Right lobe of liver (tissue), 6 donors: ENCODE measurements around the gene IGF2. TPM values are rescaled to one million over a fixed set of nuclear protein-coding genes. Genes with fewer than 3 reads are reported as not detected.

Source experiments
- ATAC-seq, 4 donors: fragments of 200-7000 bp; cut with Tn5 transposase; one replicate each; pipeline ENCODE4 v1.9.1; 2020; ENCODE audit warnings: mild to moderate bottlenecking in 4 of 4, moderate library complexity in 4 of 4
- DNase-seq, 3 donors: peaks; one replicate each; pipeline ENCODE4 v3.0.0-alpha.2; 2020
- H3K27ac ChIP-seq, 3 donors: fragments of 200-600 bp; one replicate each; pipeline ENCODE4 v1.8.0; 2022
- H3K27me3 ChIP-seq, 2 donors: fragments of 200-600 bp; one replicate each; pipeline ENCODE4 v1.8.0; 2022
- H3K36me3 ChIP-seq, 4 donors: fragments of 200-600 bp; sonication (generic) in 1 of 4; one replicate each; pipeline versions ENCODE4 v1.5.1 to v1.8.0; 2017 to 2022; ENCODE audit warnings: control low read depth in 1 of 4
- H3K4me1 ChIP-seq, 4 donors: fragments of 200-600 bp; sonication (generic) in 1 of 4; one replicate each; pipeline versions ENCODE4 v1.5.1 to v1.8.0; 2017 to 2022; ENCODE audit warnings: control low read depth in 1 of 4
- H3K4me3 ChIP-seq, 3 donors: fragments of 200-600 bp; one replicate each; pipeline ENCODE4 v1.8.0; 2022
- H3K9me3 ChIP-seq, 4 donors: fragments of 200-600 bp; sonication (generic) in 1 of 4; one replicate each; pipeline versions ENCODE4 v1.5.1 to v1.8.0; 2017 to 2022; ENCODE audit warnings: control low read depth in 1 of 4
- POLR2A ChIP-seq: fragments of 450-650 bp; IDR thresholded peaks from one replicate; pipeline ENCODE4 v1.6.1; 2017; ENCODE audit warnings: antibody characterized with exemption, mild to moderate bottlenecking
- WGBS: methylation state at CpG from one replicate; pipeline ENCODE4 v1.1.6; 2018; ENCODE audit warnings: low coverage, low lambda C conversion rate; ENCODE audit not compliant: insufficient coverage; ENCODE audit errors: missing lambda C conversion rate; 5-methylcytosine and 5-hydroxymethylcytosine counted together
- intact Hi-C, 2 donors: fragments of 100-400 bp; cut with DNase I; formaldehyde crosslinking; loops; one replicate each; pipeline versions ENCODE4 v1.11.2 to v1.14.1; 2022
- total RNA-seq, 6 experiments: library from RNA; depleted of rRNA in 2 of 6; stranded (reverse); fragments of >200 nt in 2 of 6; fragmentation: NEBNext Ultra II Directional in 3 of 6; extraction: Animal tissue kit (Norgen Biotek cat#: 25700) in 3 of 6; gene quantifications; one replicate each; pipeline versions ENCODE4 v1.1.0 to v1.2.4, GENCODE V29; 2016 to 2023
- TF ChIP-seq, protein P1 (sequence below), 4 donors: fragments of 200-600 bp in 3 of 4; fragments of 450-650 bp in 1 of 4; IDR thresholded peaks; one replicate each; pipeline versions ENCODE4 v1.5.1 to v1.8.0; 2016 to 2022; ENCODE audit warnings: antibody characterized with exemption in 4 of 4, mild to moderate bottlenecking in 2 of 4
- donor health status: DM: no; HTN: yes; CAD: no.
- donor health status: DM: no; HTN: no; CAD: no.
- donor health status: DM: no; HTN: no; CAD: no.
- donor health status: DM: no; HTN: yes; CAD: no.
- donor health status: DM: no; HTN: yes; CAD: no.

Gene IGF2
- total RNA-seq, 6 experiments from 2014 or later: 86.6 to 289 (median 177) TPM

GRCh38 chr11:2105511-2105910 is 33.7 kb downstream of the IGF2 start:
- intact Hi-C loops: no loop called here
- Histone ChIP-seq H3K27me3 (no peaks in the 10 kb centered on the region), H3K4me3 (no peak overlapping the region), H3K4me1 (no peaks in the 10 kb centered on the region), H3K27ac (no peak overlapping the region), H3K36me3 (no peaks in the 10 kb centered on the region), H3K9me3 (no peaks in the 10 kb centered on the region)
- no peak for ATAC-seq
- 83% methylated on average over 2 of the region's 7 CpGs for WGBS
- peak in 1 of 3 donors; percentile 43 for DNase-seq
- no peak for TF ChIP-seq POLR2A
- TF ChIP-seq, protein P1, sequence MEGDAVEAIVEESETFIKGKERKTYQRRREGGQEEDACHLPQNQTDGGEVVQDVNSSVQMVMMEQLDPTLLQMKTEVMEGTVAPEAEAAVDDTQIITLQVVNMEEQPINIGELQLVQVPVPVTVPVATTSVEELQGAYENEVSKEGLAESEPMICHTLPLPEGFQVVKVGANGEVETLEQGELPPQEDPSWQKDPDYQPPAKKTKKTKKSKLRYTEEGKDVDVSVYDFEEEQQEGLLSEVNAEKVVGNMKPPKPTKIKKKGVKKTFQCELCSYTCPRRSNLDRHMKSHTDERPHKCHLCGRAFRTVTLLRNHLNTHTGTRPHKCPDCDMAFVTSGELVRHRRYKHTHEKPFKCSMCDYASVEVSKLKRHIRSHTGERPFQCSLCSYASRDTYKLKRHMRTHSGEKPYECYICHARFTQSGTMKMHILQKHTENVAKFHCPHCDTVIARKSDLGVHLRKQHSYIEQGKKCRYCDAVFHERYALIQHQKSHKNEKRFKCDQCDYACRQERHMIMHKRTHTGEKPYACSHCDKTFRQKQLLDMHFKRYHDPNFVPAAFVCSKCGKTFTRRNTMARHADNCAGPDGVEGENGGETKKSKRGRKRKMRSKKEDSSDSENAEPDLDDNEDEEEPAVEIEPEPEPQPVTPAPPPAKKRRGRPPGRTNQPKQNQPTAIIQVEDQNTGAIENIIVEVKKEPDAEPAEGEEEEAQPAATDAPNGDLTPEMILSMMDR (IDR thresholded peaks at IDR 0.05): no peak

GRCh38 chr11:2104524-2105440 is 34.4 kb downstream of the IGF2 start:
- ATAC-seq (no peak), DNase-seq (no peak)
- Histone ChIP-seq H3K4me3 (no peak overlapping the region), H3K36me3 (no peaks in the 10 kb centered on the region), H3K27me3 (no peaks in the 10 kb centered on the region), H3K27ac (no peak overlapping the region), H3K4me1 (no peaks in the 10 kb centered on the region), H3K9me3 (no peaks in the 10 kb centered on the region)
- TF ChIP-seq, protein P1 (IDR thresholded peaks at IDR 0.05): no peak
- TF ChIP-seq POLR2A: no peak
- intact Hi-C loops: no loop called here
- 88% methylated on average over 9 of the region's 18 CpGs for WGBS

- Histone ChIP-seq H3K4me3 (no peak overlapping the region), H3K36me3 (no peaks in the 10 kb centered on the region), H3K9me3 (no peaks in the 10 kb centered on the region), H3K4me1 (no peaks in the 10 kb centered on the region), H3K27ac (no peak overlapping the region), H3K27me3 (no peaks in the 10 kb centered on the region)
- ATAC-seq (no peak), DNase-seq (peak in 1 of 3 donors; percentile 43)
- TF ChIP-seq, protein P1 (IDR thresholded peaks at IDR 0.05): no peak
- no peak for TF ChIP-seq POLR2A
- 90% methylated on average over 10 of the region's 25 CpGs for WGBS
- intact Hi-C loops: no loop called here
These were observed 35.3 kb downstream of the IGF2 start for GRCh38 chr11:2103668-2104523.

DNA sequence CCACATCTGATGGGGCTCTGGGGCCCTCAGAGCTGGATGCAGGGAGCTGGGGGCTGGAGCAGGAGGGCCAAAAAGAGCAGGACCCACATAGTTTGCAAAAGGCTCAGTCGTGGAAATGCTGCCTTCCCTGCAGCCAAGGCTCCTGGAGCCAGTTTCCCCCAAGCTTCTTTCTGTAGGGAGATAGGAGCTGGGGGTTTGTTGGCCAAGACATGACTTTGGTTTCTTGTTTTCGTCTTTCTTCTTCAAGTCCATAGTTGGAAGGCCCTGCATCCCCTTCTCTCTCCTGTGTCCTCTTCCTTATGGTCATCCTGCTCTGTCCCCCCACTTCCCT is 36.3 kb downstream of the IGF2 start:
- no peak overlapping the region for H3K4me3 ChIP-seq
- no peaks in the 10 kb centered on the region for H3K9me3 ChIP-seq
- WGBS: no CpG with 5 or more reads among the region's 2 CpGs
- ATAC-seq (no peak), DNase-seq (no peak)
- H3K4me1 ChIP-seq: no peaks in the 10 kb centered on the region
- H3K36me3 ChIP-seq: no peaks in the 10 kb centered on the region
- no peak overlapping the region for H3K27ac ChIP-seq
- H3K27me3 ChIP-seq: no peaks in the 10 kb centered on the region
- TF ChIP-seq POLR2A: no peak
- TF ChIP-seq, protein P1 (IDR thresholded peaks at IDR 0.05): no peak
- intact Hi-C loops: no loop called here
